ENCODE data around the gene SAMD4A.

The SAMD4A gene

DNA sequence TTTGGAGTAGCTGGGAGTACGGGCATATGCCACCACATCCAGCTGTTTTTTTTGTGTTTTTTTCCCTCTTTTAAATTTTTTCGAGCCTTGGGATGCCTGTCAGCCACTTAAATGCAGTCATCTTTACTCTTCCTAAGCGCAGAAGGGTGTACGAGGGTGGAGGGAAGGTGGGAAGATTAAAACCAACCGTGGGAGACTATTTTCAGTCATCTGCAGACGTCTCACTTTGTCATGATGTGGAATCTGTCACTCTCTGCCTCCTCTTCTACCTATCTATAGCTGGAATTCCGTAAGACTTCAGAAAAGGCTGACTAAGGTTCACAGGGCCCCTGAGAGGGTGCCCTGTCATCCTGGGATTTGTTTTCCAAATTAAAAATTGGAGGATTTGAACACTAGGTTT, 105.3 kb downstream of the SAMD4A start:
- Histone ChIP-seq H3K4me3 (replicated peaks; ENCODE audit: insufficient read depth, low read length) (no peak overlapping the region), H3K27me3 (ENCODE audit: insufficient read depth, poor library complexity, severe bottlenecking) (no peaks in the 10 kb centered on the region), H3K27ac (replicated peaks) (no peak overlapping the region)
- DNase-seq (ENCODE audit: low read depth in 1 of 2, low spot score in 1 of 2), result no peak
- TF ChIP-seq, protein P1, sequence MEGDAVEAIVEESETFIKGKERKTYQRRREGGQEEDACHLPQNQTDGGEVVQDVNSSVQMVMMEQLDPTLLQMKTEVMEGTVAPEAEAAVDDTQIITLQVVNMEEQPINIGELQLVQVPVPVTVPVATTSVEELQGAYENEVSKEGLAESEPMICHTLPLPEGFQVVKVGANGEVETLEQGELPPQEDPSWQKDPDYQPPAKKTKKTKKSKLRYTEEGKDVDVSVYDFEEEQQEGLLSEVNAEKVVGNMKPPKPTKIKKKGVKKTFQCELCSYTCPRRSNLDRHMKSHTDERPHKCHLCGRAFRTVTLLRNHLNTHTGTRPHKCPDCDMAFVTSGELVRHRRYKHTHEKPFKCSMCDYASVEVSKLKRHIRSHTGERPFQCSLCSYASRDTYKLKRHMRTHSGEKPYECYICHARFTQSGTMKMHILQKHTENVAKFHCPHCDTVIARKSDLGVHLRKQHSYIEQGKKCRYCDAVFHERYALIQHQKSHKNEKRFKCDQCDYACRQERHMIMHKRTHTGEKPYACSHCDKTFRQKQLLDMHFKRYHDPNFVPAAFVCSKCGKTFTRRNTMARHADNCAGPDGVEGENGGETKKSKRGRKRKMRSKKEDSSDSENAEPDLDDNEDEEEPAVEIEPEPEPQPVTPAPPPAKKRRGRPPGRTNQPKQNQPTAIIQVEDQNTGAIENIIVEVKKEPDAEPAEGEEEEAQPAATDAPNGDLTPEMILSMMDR (IDR thresholded peaks at IDR 0.05; ENCODE audit: insufficient read depth, low read length), result no peak
- TF ChIP-seq, protein P2, sequence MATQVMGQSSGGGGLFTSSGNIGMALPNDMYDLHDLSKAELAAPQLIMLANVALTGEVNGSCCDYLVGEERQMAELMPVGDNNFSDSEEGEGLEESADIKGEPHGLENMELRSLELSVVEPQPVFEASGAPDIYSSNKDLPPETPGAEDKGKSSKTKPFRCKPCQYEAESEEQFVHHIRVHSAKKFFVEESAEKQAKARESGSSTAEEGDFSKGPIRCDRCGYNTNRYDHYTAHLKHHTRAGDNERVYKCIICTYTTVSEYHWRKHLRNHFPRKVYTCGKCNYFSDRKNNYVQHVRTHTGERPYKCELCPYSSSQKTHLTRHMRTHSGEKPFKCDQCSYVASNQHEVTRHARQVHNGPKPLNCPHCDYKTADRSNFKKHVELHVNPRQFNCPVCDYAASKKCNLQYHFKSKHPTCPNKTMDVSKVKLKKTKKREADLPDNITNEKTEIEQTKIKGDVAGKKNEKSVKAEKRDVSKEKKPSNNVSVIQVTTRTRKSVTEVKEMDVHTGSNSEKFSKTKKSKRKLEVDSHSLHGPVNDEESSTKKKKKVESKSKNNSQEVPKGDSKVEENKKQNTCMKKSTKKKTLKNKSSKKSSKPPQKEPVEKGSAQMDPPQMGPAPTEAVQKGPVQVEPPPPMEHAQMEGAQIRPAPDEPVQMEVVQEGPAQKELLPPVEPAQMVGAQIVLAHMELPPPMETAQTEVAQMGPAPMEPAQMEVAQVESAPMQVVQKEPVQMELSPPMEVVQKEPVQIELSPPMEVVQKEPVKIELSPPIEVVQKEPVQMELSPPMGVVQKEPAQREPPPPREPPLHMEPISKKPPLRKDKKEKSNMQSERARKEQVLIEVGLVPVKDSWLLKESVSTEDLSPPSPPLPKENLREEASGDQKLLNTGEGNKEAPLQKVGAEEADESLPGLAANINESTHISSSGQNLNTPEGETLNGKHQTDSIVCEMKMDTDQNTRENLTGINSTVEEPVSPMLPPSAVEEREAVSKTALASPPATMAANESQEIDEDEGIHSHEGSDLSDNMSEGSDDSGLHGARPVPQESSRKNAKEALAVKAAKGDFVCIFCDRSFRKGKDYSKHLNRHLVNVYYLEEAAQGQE (IDR thresholded peaks at IDR 0.05; ENCODE audit: insufficient replicate concordance, low read depth), result no peak
- no peak for TF ChIP-seq SPI1 (IDR thresholded peaks at IDR 0.05; ENCODE audit: borderline replicate concordance, low read depth)
- no peak for TF ChIP-seq GABPA (IDR thresholded peaks at IDR 0.05; ENCODE audit: low read depth)
- TF ChIP-seq POLR2AphosphoS5 (IDR thresholded peaks at IDR 0.05; ENCODE audit: low read depth), result no peak

DNA sequence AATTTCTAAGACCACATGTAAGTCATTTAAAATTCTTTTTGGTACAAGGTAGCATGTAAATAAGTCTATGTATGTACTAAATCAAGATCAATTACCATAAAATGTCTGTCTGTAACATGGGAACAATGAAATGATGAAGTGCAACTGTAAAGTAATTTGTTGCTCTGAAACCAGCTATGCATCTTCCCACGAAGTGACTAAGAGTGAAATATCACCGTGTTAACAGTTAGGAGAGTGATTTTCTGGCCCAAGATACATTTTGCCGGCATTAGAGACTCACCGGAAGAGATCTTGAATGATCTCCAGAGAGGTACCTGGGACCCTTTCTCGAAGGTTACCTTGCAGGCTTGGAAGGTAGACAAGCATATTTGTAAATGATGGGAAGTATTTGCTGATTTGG, 105.8 kb downstream of the SAMD4A start:
- TF ChIP-seq, protein P1 (IDR thresholded peaks at IDR 0.05; ENCODE audit: insufficient read depth, low read length), result no peak
- TF ChIP-seq, protein P2 (IDR thresholded peaks at IDR 0.05; ENCODE audit: insufficient replicate concordance, low read depth), result no peak
- TF ChIP-seq POLR2AphosphoS5 (IDR thresholded peaks at IDR 0.05; ENCODE audit: low read depth) (no peak), GABPA (IDR thresholded peaks at IDR 0.05; ENCODE audit: low read depth) (no peak), SPI1 (IDR thresholded peaks at IDR 0.05; ENCODE audit: borderline replicate concordance, low read depth) (no peak)
- Histone ChIP-seq H3K27me3 (ENCODE audit: insufficient read depth, poor library complexity, severe bottlenecking) (no peaks in the 10 kb centered on the region), H3K27ac (replicated peaks) (no peak overlapping the region), H3K4me3 (replicated peaks; ENCODE audit: insufficient read depth, low read length) (no peak overlapping the region)
- no peak for DNase-seq (ENCODE audit: low read depth in 1 of 2, low spot score in 1 of 2)

DNA sequence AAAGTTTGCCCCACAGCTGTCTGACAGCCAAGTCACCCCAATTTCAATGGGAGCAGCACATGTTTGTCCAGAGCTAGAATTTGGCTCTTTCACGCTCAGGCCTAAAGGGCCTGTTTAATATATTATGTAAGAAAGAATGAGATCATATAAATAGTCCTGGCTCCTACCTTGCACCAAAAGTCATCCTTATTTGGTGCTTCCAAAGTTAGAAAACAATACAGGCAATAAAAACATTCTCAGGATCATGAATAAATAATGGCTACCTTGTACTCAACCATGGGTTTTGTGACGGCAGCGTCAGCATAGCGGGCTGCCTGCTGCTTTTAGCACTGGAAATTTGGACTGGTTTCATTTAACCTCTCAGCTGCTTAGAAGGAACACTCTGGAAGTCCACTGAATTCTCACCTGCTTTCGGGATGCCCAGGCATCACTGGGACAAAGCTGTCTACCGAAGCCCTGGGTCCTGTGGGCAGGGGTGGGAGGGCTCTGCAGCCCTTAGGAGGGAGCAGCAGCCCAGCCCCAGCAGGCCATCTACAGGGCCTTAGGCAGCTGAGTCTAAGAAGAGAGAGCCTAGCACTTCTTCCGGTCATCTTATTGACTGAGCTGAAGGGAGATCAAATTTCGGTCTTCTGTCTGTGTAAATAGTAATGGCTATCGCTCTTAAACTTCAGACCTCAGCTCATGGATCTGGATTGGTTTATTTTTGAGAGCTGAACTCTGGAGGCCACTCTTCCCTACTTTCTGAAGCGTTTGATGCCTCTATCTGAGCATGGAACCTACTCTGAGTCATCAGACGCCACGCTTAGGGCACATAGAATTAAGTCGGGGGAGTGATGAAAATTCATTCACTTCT, 106.5 kb downstream of the SAMD4A start:
- no peak for DNase-seq (ENCODE audit: low read depth in 1 of 2, low spot score in 1 of 2)
- no peaks in the 10 kb centered on the region for H3K27me3 ChIP-seq (ENCODE audit: insufficient read depth, poor library complexity, severe bottlenecking)

More for the DNA sequence above, 106.5 kb downstream of the SAMD4A start:
- Histone ChIP-seq H3K27ac (replicated peaks) (no peak overlapping the region), H3K4me3 (replicated peaks; ENCODE audit: insufficient read depth, low read length) (no peak overlapping the region)
- TF ChIP-seq GABPA (IDR thresholded peaks at IDR 0.05; ENCODE audit: low read depth), result no peak
- TF ChIP-seq, protein P2 (IDR thresholded peaks at IDR 0.05; ENCODE audit: insufficient replicate concordance, low read depth), result no peak
- no peak for TF ChIP-seq POLR2AphosphoS5 (IDR thresholded peaks at IDR 0.05; ENCODE audit: low read depth)
- TF ChIP-seq, protein P1 (IDR thresholded peaks at IDR 0.05; ENCODE audit: insufficient read depth, low read length), result no peak
- TF ChIP-seq SPI1 (IDR thresholded peaks at IDR 0.05; ENCODE audit: borderline replicate concordance, low read depth), result no peak

Measured in HL-60 (cell line).